Heart left ventricle (tissue), 13 donors: ENCODE data around the gene SH2D5.

ENCODE experiments used
- POLR2A ChIP-seq, 2 donors: fragments of 450-650 bp; IDR thresholded peaks; one replicate each; pipeline ENCODE4 v1.6.1; 2017; ENCODE audit warnings: antibody characterized with exemption in 2 of 2, mild to moderate bottlenecking in 2 of 2, moderate library complexity in 2 of 2
- TF ChIP-seq, protein P1 (sequence below), 12 donors: fragments of 200-600 bp; sonication (generic) in 4 of 12; IDR thresholded peaks; one replicate each; pipeline versions ENCODE4 v1.5.0 to v1.8.0; 2018 to 2022; ENCODE audit warnings: antibody characterized with exemption in 12 of 12, mild to moderate bottlenecking in 5 of 12
- donor health status: ischemic (EF 13 %, LVEDD 7.1; RV severe dilation, severe dysfunction).
- donor health status: DM: no; HTN: yes; CAD: no.
- donor health status: DM: no; HTN: no; CAD: no.
- donor health status: ischemic (EF 25% LVEDD 6.9; RV normal size, moderate dysfunction).
- donor health status: ischemic (EF 25% LVEDD 5.7; RV mildly dilated, moderate dysfunction).
- donor health status: ischemic (EF 35%, LVEDD 5.7; RV mildly dilated, moderate dysfunction).
- donor health status: nonischemic (EF 11% LVEDD 7.7; RV severe dilation, severe dysfunction).
- donor health status: DM: yes; HTN: yes; CAD: no.
- donor health status: PGD.
- donor health status: ischemic (EF 29% LVEDD 5.4; RV normal size, mild dysfunction).
- donor health status: nonischemic (EF 23%, LVEDD 6.1; RV moderate dilation, normal function).

DNA sequence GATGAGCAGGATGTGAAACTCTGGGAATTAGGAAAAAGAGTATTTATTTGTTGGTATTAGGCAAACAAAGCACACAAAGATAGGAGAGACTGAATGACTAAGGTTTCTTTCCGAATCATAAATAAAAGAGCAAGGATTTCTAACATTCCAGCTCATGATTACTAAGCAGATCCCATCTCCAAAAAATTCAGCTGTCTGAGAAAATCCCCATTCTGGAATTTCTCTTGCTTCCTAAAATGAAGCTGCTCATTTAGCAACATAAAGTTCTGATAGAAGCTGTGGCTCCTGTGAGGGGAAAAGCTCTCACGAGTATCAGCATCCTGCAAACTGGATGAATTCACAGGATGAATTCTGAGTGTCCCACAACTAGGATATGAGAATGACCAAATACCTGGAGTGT, 6.7 kb upstream of the SH2D5 start:
- TF ChIP-seq, protein P1, sequence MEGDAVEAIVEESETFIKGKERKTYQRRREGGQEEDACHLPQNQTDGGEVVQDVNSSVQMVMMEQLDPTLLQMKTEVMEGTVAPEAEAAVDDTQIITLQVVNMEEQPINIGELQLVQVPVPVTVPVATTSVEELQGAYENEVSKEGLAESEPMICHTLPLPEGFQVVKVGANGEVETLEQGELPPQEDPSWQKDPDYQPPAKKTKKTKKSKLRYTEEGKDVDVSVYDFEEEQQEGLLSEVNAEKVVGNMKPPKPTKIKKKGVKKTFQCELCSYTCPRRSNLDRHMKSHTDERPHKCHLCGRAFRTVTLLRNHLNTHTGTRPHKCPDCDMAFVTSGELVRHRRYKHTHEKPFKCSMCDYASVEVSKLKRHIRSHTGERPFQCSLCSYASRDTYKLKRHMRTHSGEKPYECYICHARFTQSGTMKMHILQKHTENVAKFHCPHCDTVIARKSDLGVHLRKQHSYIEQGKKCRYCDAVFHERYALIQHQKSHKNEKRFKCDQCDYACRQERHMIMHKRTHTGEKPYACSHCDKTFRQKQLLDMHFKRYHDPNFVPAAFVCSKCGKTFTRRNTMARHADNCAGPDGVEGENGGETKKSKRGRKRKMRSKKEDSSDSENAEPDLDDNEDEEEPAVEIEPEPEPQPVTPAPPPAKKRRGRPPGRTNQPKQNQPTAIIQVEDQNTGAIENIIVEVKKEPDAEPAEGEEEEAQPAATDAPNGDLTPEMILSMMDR (IDR thresholded peaks at IDR 0.05): no peak
- TF ChIP-seq POLR2A (IDR thresholded peaks at IDR 0.05): no peak
